Ascending aorta (tissue), 2 donors: ENCODE measurements around the gene TTC1. TPM values are rescaled to one million over a fixed set of nuclear protein-coding genes. Genes with fewer than 3 reads are reported as not detected.
"Not testable (repeated sequence)": the region's sequence is repeated elsewhere in the genome, so short reads cannot be mapped to it uniquely, and the experiment has no call there.

Experiments
- DNase-seq, 2 donors: peaks; one replicate each; pipeline ENCODE4 v3.0.0-alpha.2; 2019; ENCODE audit warnings: low spot score in 2 of 2
- H3K27ac ChIP-seq, 2 donors: fragments of 200-600 bp; sonication (generic); one replicate each; pipeline ENCODE4 v1.5.1; 2016 to 2017; ENCODE audit warnings: mild to moderate bottlenecking in 1 of 2
- H3K27me3 ChIP-seq: fragments of 200-600 bp; sonication (generic); one replicate; pipeline ENCODE4 v1.5.1; 2017
- H3K36me3 ChIP-seq, 2 donors: fragments of 200-600 bp; sonication (generic); one replicate each; pipeline ENCODE4 v1.5.1; 2016
- H3K4me1 ChIP-seq, 2 donors: fragments of 200-600 bp; sonication (generic); one replicate each; pipeline ENCODE4 v1.5.1; 2016 to 2017; ENCODE audit warnings: mild to moderate bottlenecking in 1 of 2
- H3K4me3 ChIP-seq, 2 donors: fragments of 200-600 bp; sonication (generic); one replicate each; pipeline ENCODE4 v1.5.1; 2016 to 2017; ENCODE audit warnings: mild to moderate bottlenecking in 1 of 2
- H3K9me3 ChIP-seq, 2 donors: fragments of 200-600 bp; sonication (generic); one replicate each; pipeline ENCODE4 v1.5.1; 2016
- CTCF ChIP-seq, 3 experiments: fragments of 200-600 bp in 2 of 3; fragments of 450-650 bp in 1 of 3; sonication (generic) in 2 of 3; IDR thresholded peaks; one replicate each; pipeline ENCODE4 v1.5.1; 2016 to 2019; ENCODE audit warnings: antibody characterized with exemption in 3 of 3, mild to moderate bottlenecking in 1 of 3, moderate library complexity in 1 of 3
- intact Hi-C: fragments of 100-400 bp; cut with DNase I; formaldehyde crosslinking; loops from one replicate; pipeline ENCODE4 v1.15.1; 2023
- total RNA-seq: library from RNA; depleted of rRNA; stranded (reverse); fragments of >200 nt; gene quantifications from one replicate; pipeline ENCODE4 v1.1.0, GENCODE V29; 2016

Gene TTC1
- total RNA-seq, 1 donor from 2014 or later: 13.7 TPM

- H3K27me3 ChIP-seq: no peaks in the 10 kb centered on the region
- H3K4me1 ChIP-seq: peaks cover 4 to 10% of the 10 kb centered on the region in 2 donors
- intact Hi-C loops: loop anchor here (2.0 kb wide), 1 partner anchor 109 kb away; the partner anchor contains the start of gene PWWP2A
- H3K9me3 ChIP-seq: no peaks in the 10 kb centered on the region
- DNase-seq: no peak
- H3K27ac ChIP-seq: peak overlapping the region; percentile 80 to 81
- H3K4me3 ChIP-seq: peak overlapping the region; percentile 72 to 74
- H3K36me3 ChIP-seq: peaks cover 11 to 18% of the 10 kb centered on the region in 2 donors
- TF ChIP-seq CTCF (IDR thresholded peaks at IDR 0.05): no peak
Observed at GRCh38 chr5:160009591-160009989, 651 bp downstream of the TTC1 start.

- Histone ChIP-seq H3K4me1 (peaks cover 4 to 10% of the 10 kb centered on the region in 2 donors), H3K4me3 (no peak overlapping the region), H3K27ac (no peak overlapping the region), H3K9me3 (no peaks in the 10 kb centered on the region), H3K36me3 (peaks cover 11 to 22% of the 10 kb centered on the region in 2 donors), H3K27me3 (no peaks in the 10 kb centered on the region)
- TF ChIP-seq CTCF (IDR thresholded peaks at IDR 0.05): no peak
- no peak for DNase-seq
- intact Hi-C loops: no loop called here
Observed at GRCh38 chr5:160011471-160011870, 2.5 kb downstream of the TTC1 start.

GRCh38 chr5:160014197-160014596 lies 5.3 kb downstream of the TTC1 start:
- H3K27ac ChIP-seq, intact Hi-C loops, H3K27me3 ChIP-seq, H3K4me3 ChIP-seq, H3K9me3 ChIP-seq, DNase-seq: not testable (repeated sequence)
- Histone ChIP-seq H3K4me1 (peaks cover 4 to 10% of the 10 kb centered on the region in 2 donors), H3K36me3 (peaks cover 11 to 32% of the 10 kb centered on the region in 2 donors)

- no peak for TF ChIP-seq CTCF (IDR thresholded peaks at IDR 0.05)
- Histone ChIP-seq H3K36me3 (peaks cover under 1 to 21% of the 10 kb centered on the region in 2 donors), H3K4me3 (no peak overlapping the region)
Observed at GRCh38 chr5:160018945-160019625, 10.1 kb downstream of the TTC1 start.

GRCh38 chr5:160020266-160020770 lies 11.4 kb downstream of the TTC1 start:
- no peak for DNase-seq
- no peaks in the 10 kb centered on the region for H3K9me3 ChIP-seq
- H3K27me3 ChIP-seq: no peaks in the 10 kb centered on the region
- no peak for TF ChIP-seq CTCF (IDR thresholded peaks at IDR 0.05)
- peaks cover 0 to 25% of the 10 kb centered on the region in 2 donors for H3K36me3 ChIP-seq
- intact Hi-C loops: no loop called here
- H3K27ac ChIP-seq: no peak overlapping the region
- H3K4me3 ChIP-seq: no peak overlapping the region
- H3K4me1 ChIP-seq: peaks cover 0 to 4% of the 10 kb centered on the region in 2 donors

More at GRCh38 chr5:160018945-160019625, 10.1 kb downstream of the TTC1 start:
- no peak for DNase-seq
- Histone ChIP-seq H3K27ac (no peak overlapping the region), H3K27me3 (no peaks in the 10 kb centered on the region), H3K9me3 (no peaks in the 10 kb centered on the region), H3K4me1 (peaks cover 0 to 4% of the 10 kb centered on the region in 2 donors)
- intact Hi-C loops: no loop called here

GRCh38 chr5:160020964-160021363 lies 12.0 kb downstream of the TTC1 start:
- Histone ChIP-seq H3K4me3 (no peak overlapping the region), H3K4me1 (peaks cover 0 to 4% of the 10 kb centered on the region in 2 donors), H3K27me3 (no peaks in the 10 kb centered on the region), H3K9me3 (no peaks in the 10 kb centered on the region), H3K27ac (no peak overlapping the region), H3K36me3 (peaks cover 0 to 28% of the 10 kb centered on the region in 2 donors)
- intact Hi-C loops: loop anchor here (1.0 kb wide), 2 partner anchors 324 to 370 kb away; no protein-coding TSS in a partner anchor
- no peak for DNase-seq
- TF ChIP-seq CTCF (IDR thresholded peaks at IDR 0.05): no peak
